Occipital lobe (tissue), 2 donors: ENCODE results near the gene ZNF853. TPM values are rescaled to one million over a fixed set of nuclear protein-coding genes. Genes with fewer than 3 reads are reported as not detected.

Experiments used
- DNase-seq: peaks from one replicate; lab custom pipeline; 2025; lab: John Stamatoyannopoulos, UW
- total RNA-seq: library from RNA; depleted of rRNA; stranded (reverse); fragments of >200 nt; gene quantifications from one replicate; pipeline ENCODE4 v1.2.3, GENCODE V29; 2014

The ZNF853 gene
- total RNA-seq, 1 donor from 2014 or later, result 23.6 TPM

- peak; percentile 29 for DNase-seq
Measured at GRCh38 chr7:6636741-6637543, 21.5 kb downstream of the ZNF853 start, which contains the start of gene ZNF316. ZNF316 (plus strand) TSS chr7:6637318; CDS start chr7:6642410, 5,092 bp downstream.

- DNase-seq, result no peak
Measured at GRCh38 chr7:6637544-6638229, 22.3 kb downstream of the ZNF853 start.

- no peak for DNase-seq
Measured at GRCh38 chr7:6639032-6639431, 23.6 kb downstream of the ZNF853 start.

GRCh38 chr7:6639627-6640026, 24.2 kb downstream of the ZNF853 start:
- DNase-seq, result no peak

DNA sequence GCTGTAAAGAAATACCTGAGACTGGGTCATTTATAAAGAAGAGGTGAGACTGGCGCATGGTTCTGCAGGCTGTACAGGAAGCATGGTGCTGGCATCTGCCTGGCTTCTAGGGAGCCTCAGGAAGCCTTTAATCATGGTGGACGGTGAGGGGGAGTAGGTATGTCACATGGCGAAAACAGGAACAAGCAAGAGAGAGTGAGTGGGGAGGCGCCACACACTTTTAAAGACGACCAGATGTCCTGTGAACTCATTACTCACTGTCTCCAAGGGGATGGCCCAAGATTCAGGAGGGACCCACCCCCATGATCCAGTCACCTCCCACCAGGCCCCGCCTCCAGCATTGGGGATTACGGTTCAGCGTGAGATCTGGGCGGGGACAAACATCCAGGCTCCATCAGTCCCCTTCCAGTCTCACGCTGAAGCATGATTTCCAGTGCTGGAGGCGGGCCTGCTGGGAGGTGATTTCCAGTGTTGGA, 24.9 kb downstream of the ZNF853 start:
- no peak for DNase-seq

DNA sequence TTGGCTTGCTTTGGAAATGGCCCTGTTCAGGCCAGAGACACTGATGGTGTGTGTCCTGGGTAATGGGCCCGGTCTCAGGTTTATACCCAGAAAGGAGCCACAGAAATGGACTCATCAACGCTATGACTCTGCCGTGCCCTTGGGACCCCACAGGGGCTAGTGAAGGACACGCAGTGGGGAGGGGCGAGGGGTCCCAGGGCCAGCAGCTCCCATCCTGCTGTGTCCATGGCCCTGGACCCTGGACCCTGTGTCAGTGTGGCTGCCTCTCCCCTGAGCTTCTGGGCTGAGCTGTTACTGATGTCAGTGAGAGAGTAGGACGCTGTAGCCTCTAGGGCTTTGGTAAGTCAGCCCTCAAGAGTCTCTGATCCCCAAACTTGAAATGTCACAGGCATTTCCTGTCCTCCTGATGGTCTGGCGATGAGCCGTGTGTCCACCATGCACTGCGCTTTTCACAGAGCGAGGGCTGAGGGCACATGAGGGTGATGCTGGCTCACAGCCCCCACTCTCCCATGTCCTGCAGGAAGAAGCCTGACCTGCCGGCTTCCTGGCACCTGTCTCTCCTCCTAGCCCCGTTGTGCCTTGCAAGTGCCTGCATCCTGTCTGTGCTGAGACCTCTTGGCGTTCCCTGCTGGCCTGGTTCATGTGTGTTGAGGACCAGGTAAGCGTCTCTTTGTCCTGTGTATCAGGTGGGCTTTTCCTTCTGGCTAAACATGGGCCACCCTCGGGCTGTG, 26.1 kb downstream of the ZNF853 start:
- DNase-seq, result no peak

DNA sequence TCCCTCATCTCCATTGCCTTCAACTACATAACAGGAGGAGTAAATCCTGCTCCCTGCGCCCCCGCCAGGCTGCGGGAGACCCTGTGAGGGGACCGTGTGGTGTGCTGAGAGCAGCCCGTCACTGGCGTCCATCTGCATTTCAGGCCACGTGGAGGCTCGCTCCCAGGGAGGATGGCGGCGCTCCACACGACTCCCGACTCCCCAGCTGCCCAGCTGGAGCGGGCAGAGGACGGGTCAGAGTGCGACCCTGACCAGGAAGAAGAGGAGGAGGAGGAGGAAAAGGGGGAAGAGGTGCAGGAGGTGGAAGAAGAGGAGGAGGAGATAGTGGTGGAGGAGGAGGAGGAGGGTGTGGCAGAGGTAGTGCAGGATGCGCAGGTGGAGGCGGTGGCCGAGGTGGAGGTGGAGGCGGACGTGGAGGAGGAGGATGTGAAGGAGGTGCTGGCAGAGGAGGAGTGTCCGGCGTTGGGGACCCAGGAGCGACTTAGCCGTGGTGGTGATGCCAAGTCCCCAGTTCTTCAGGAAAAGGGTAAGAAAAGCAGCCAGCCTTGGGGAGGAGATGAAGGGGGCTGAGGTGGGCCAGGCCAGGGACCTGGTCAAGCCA, 26.9 kb downstream of the ZNF853 start:
- DNase-seq, result no peak

DNA sequence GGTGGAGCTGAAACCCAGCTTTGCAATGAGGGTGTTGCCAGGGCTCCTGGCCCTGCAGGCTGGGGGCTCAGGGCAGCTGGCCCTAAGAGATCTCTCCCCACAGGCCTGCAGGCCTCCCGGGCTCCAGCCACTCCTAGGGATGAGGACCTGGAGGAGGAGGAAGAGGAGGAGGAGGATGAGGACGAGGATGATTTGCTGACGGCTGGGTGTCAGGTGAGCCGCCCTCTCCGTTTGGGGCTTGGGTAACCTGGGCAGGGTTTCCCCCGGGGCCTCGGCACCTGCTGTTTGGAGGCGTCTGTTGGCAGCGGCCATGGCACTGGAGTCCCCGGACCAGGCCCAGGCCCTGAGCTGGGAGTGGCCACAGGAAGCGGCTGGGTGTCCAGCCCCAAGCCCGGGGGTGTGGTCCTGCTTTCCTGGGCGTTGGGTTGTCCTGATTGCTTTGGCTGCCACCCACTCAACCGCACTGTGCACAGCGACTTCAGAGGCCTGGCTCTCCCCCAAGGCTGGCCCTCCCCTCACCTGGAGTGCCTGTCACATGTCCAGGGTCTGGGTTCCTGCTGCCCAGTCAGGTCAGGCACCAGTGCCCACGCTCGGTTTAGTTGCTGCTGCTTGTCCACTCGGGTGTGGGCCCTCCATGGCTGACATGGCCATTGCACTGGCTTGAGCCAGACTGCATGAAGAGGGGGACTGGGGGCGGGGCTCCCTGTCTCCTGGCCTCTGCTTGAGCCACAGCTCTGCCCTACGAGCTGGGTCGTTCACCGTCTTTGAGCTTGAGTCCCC, 27.6 kb downstream of the ZNF853 start:
- DNase-seq, result no peak

DNA sequence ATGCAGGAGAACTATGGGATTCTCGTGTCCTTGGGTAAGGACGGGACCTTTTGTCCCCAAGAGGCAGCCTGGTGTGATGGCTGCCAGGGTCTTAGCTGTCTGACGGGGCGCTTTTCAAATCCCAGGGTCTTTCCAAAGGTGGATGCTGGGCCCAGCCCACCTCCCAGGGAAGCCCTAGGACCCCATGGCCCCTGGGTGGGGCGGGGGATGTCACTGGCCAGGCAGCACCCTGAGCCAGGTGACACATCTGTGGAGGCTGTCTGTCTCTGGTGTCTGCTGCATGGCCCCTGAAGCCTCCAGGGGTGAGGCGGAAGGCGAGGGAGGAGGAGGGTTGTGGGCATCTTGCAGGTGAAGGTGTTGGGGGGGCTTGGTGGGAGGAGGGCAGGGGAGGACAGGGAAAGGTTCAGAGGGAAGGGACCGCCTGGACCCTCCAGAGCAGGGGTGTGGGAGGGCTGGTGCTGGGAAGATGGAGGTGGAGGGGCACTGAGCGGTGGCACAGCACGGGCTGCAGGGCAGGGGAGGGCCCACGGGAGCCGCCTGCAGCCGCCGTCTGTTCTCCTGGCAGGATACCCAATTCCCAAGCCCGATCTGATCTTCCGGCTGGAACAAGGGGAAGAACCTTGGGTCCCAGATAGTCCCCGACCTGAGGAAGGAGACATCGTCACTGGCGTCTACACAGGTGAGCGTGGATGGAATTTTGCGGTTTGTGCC, 28.7 kb downstream of the ZNF853 start:
- no peak for DNase-seq

DNA sequence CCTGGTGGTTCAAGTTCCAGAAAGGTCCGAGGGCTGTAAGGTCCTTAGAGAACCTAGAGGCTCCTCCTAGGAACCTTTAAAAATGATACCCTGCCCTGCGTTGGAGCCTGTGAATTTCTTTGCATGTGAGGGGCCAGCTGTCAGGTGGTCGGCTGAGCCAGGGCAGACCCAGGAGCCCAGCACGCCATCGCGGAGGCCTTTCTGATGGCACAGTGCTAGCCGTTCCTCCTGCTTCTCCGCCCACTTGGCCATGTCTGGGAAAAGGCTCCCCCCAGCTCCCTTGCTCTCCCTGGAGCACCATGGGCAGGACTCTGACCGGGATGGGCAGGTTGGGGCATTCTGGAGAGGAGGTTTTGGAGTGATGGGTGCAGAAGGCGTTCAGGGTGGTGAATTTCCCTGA, 29.3 kb downstream of the ZNF853 start:
- no peak for DNase-seq

GRCh38 chr7:6646465-6646864, 31.1 kb downstream of the ZNF853 start:
- DNase-seq, result no peak

GRCh38 chr7:6647080-6647479, 31.7 kb downstream of the ZNF853 start:
- no peak for DNase-seq

DNA sequence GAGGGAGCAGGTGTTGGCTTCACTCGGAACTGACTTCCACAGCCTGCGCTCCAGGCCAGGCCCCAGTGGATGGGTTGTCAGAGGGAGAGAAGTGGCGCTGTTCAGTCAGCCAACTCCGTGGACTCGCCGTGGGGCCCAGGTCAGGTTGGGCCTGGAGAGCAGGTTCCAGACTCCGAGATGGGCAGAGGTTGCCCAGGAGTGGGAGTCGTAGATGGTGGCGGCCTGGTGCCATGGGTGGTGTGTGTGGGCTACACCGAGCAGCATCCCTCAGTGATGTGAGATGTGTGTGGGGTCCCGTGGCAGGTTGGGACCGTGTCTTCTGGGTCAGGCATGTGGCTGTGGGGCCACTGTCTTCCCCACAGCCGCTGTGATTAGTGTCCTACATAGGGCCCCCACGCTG, 32.1 kb downstream of the ZNF853 start:
- no peak for DNase-seq

DNA sequence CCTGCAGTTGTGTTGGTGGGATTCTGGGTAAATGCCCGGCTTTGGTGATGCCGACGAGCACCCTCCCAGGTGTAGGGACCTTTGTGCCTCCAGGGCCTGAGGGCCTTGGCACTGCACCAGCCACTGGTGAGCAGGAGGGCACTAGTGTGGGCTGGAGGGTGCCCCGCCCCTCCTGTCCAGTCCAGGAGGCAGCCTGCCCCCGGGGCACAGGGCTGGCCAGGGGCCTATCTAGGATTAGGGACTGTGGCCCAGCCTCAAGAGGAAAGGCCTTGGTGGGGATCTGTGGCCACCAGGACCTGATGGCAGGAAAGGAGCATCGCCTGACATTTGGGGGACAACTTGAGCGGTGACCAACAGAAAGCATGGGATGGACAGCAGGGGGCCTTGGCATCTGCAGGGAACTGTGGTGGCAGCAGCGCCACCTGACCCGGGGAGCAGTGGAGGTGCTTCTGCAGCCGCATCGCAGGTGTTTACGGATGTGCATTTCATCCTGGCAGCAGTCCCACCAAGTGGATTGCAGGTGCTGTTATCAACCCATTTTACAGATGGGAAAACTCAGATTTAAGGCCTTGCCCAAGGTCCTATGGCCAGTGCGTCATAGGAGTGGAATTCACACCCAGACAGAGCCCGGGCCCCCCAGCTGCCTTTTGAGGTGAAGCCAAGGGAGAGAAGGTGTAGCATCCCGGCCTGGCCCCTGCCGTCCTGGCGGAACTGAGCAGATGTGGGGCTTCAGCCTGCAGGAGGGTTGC, 32.8 kb downstream of the ZNF853 start:
- DNase-seq, result no peak

DNA sequence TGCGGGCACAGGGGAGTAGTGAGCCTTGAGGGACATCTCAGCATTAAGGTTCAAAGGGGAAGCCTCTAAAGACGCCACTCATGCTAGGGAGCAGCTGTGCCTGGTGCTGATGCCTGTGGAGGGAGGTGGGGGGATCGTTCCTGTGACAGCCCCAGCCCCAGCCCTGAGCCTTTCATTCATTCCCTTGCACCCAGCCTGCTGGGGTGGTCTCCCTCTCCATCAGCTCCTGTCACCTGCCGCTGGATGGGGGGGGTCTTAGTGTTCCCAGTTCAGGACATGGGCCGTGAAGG, 33.4 kb downstream of the ZNF853 start:
- no peak for DNase-seq

DNA sequence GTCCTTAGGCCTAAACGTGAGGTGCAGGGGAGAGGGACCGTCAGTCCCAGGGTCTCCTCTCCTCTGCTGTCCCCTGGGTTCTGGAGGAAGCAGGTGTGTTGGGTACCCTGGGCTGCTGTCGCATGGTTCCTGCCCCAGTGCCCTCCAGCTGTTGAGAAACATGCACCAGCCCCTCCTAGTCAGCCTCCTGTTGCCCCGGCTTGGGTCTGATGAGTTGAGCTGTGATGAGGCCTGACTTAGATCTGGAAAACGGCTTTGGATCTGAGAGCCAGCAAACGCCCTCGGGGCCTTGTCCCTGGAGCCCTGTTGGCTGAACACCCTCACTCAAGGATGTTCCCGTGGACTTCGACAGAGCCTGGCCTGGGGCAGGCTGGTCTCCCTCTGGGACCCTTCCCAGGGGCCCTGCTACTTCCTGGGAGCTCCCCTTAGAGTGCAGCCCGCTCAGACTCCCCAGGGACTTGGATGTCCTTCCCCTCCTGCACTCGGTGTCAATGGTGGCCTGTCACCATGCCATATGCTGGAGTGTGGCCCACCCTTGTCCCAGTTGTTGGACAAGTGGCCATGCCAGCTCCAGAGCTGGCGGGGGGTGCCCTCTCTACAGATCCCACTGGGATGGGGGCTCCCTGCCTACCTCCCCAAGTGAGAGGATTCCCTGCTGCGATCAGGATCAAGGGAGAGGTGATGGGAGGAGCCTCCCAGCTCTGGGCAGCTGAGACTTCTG, 34.0 kb downstream of the ZNF853 start:
- DNase-seq, result no peak

GRCh38 chr7:6650086-6650485, 34.7 kb downstream of the ZNF853 start:
- DNase-seq, result no peak

- no peak for DNase-seq
Measured at GRCh38 chr7:6650521-6651011, 35.2 kb downstream of the ZNF853 start.
